Measurements from ENCODE around the gene FBXO15.

FBXO15 gene

GRCh38 chr18:74152857-74153256, 5.2 kb upstream of the FBXO15 start:
- DNase-seq: no peak

GRCh38 chr18:74152270-74152669, 4.6 kb upstream of the FBXO15 start:
- DNase-seq: no peak

GRCh38 chr18:74149878-74150277, 2.2 kb upstream of the FBXO15 start:
- no peak for DNase-seq

GRCh38 chr18:74148543-74149070, 973 bp upstream of the FBXO15 start:
- no peak for DNase-seq

- no peak for DNase-seq
These were observed 199 bp downstream of the FBXO15 start for GRCh38 chr18:74147491-74147778.

GRCh38 chr18:74146756-74147155, 878 bp downstream of the FBXO15 start:
- peak; percentile 5 for DNase-seq

- DNase-seq: no peak
These were observed 5.4 kb downstream of the FBXO15 start for GRCh38 chr18:74142252-74142651.

- no peak for DNase-seq
These were observed 6.0 kb downstream of the FBXO15 start for GRCh38 chr18:74141667-74142066.

- DNase-seq: no peak
These were observed 7.1 kb downstream of the FBXO15 start for GRCh38 chr18:74140582-74140981.

- DNase-seq: peak; percentile 39
These were observed 7.7 kb downstream of the FBXO15 start for GRCh38 chr18:74139888-74140287.

GRCh38 chr18:74139411-74139810, 8.2 kb downstream of the FBXO15 start:
- no peak for DNase-seq

- DNase-seq: no peak
These were observed 9.6 kb downstream of the FBXO15 start for GRCh38 chr18:74137920-74138538.

GRCh38 chr18:74132201-74132600, 15.4 kb downstream of the FBXO15 start:
- DNase-seq: no peak

GRCh38 chr18:74131124-74131523, 16.5 kb downstream of the FBXO15 start:
- no peak for DNase-seq

- no peak for DNase-seq
These were observed 19.5 kb downstream of the FBXO15 start for GRCh38 chr18:74128159-74128558.

- DNase-seq: no peak
These were observed 20.7 kb downstream of the FBXO15 start for GRCh38 chr18:74126684-74127655.

- DNase-seq: no peak
These were observed 23.0 kb downstream of the FBXO15 start for GRCh38 chr18:74124642-74125041.

- no peak for DNase-seq
These were observed 24.4 kb downstream of the FBXO15 start for GRCh38 chr18:74123200-74123599.

GRCh38 chr18:74116633-74117554, 30.7 kb downstream of the FBXO15 start:
- DNase-seq: peak; percentile 27

GRCh38 chr18:74115046-74115445, 32.6 kb downstream of the FBXO15 start:
- peak; percentile 17 for DNase-seq

- DNase-seq: no peak
These were observed 33.5 kb downstream of the FBXO15 start for GRCh38 chr18:74114116-74114515.

- DNase-seq: no peak
These were observed 33.9 kb downstream of the FBXO15 start for GRCh38 chr18:74113711-74114110.

- DNase-seq: no peak
These were observed 36.7 kb downstream of the FBXO15 start for GRCh38 chr18:74110976-74111375.
